HG03159 (cell line): ENCODE data around the gene GADD45GIP1.

ENCODE experiments used
- ATAC-seq: cut with Tn5 transposase; IDR thresholded peaks from one replicate; pipeline ENCODE4 v1.9.1; 2021; ENCODE audit warnings: mild to moderate bottlenecking, moderate library complexity; ENCODE audit not compliant: unreplicated experiment

Gene GADD45GIP1

GRCh38 chr19:12913851-12914690 lies 43.0 kb downstream of the GADD45GIP1 start:
- no peak for ATAC-seq

GRCh38 chr19:12913011-12913561 lies 43.9 kb downstream of the GADD45GIP1 start:
- ATAC-seq, result no peak

DNA sequence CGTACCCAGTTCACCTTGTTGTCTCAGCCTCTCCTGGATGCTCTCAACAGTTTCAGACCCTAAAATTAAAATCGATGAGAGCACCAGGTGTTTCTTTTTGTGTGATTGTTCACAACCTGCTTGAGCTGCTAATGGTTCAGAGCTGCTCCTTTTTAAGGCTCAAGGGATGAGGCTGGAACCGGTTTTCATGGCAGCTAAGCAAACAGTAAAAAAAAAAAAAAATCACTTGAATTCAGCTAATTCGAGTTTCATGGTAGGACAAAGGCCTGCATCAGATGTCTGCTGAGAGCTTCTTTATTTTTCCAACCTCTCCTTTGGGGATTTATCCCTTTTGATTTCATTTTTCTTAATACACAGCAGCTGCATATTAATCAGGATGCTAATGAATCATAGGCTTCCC lies 44.5 kb downstream of the GADD45GIP1 start:
- ATAC-seq, result no peak

DNA sequence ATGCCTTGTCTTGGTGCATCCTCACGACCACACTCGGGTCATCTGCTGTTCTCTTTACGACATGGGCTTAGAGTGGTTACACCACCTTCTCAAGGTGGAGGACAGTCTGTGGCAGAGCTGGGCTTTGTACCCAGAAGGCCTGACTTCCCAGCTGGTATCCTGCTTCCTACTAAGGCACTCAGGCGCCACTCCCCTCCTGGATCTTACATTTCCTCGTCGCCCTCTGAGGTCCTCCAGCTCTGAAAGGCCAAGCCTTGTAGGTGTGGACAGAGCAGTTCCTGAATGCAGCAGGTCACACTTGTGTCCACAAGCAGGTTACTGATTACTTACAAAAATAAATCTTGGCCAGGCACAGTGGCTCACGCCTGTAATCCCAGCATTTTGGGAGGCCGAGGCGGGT lies 49.9 kb downstream of the GADD45GIP1 start:
- ATAC-seq, result no peak
